ENCODE data around the gene GPSM1. TPM values are rescaled to one million over a fixed set of nuclear protein-coding genes. Genes with fewer than 3 reads are reported as not detected.

The GPSM1 gene
- total RNA-seq, 1 donor from 2014 or later = 6.2 TPM

GRCh38 chr9:136339958-136340310 is 12.6 kb downstream of the GPSM1 start:
- peaks cover 19% of the 10 kb centered on the region for H3K4me1 Mint-ChIP-seq
- Histone ChIP-seq H2AFZ (replicated peaks) (no peak overlapping the region), H3K9ac (no peak overlapping the region), H3F3A (ENCODE audit: low read depth) (peaks cover 31% of the 10 kb centered on the region), H3K4me2 (no peak overlapping the region), H3K9me3 (ENCODE audit: low read depth) (no peaks in the 10 kb centered on the region), H3K36me3 (no peaks in the 10 kb centered on the region), H3K4me1 (peaks cover 13% of the 10 kb centered on the region), H3K27me3 (no peaks in the 10 kb centered on the region), H3K79me2 (ENCODE audit: low read depth) (no peaks in the 10 kb centered on the region), H3K4me3 (no peak overlapping the region), H4K20me1 (ENCODE audit: low read depth) (peaks cover 20% of the 10 kb centered on the region), H3K27ac (no peak overlapping the region)
- H3K27ac Mint-ChIP-seq = no peak overlapping the region
- H3K4me3 Mint-ChIP-seq = no peak overlapping the region
- H3K9me3 Mint-ChIP-seq = no peaks in the 10 kb centered on the region
- peaks cover 6% of the 10 kb centered on the region for H3K27me3 Mint-ChIP-seq (ENCODE audit: insufficient read depth, low read depth)
- DNase-seq (ENCODE audit: low spot score) = no peak
- no peaks in the 10 kb centered on the region for H3K36me3 Mint-ChIP-seq
- no peak for TF ChIP-seq CTCF (IDR thresholded peaks at IDR 0.05)
- no peak for TF ChIP-seq EZH2 (IDR thresholded peaks at IDR 0.05)
- no peak for TF ChIP-seq EZH2phosphoT487 (IDR thresholded peaks at IDR 0.05)

DNA sequence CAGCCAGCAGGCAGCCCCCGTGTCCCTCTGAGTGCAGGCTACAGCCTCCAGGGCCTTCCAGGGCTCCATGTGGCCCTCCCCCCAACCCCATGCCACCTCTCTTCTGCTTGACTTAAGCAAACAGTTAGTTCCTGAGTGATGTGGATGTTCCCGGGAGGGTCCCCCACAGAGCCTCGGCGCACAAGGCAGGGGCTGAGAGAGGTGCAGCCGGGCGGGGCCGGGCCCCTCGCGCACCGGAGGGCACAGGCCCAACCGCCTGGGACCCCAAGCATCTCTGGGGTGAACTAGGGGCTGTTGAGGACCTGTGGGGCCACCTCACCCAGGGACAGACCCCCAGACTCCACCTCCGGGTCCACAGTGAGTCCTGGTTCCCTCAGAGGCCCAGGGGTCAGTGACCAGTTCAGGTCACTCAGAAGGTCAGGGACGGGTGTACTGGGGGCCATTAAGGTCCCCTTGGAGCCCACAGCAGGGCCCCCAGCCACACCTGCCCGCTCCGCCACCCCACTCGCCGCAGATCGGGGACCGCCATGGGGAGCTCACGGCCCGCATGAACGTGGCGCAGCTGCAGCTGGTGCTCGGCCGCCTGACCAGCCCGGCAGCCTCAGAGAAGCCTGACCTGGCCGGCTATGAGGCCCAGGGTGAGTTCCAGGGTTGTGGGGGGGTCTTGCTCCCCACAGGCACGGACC is 13.2 kb downstream of the GPSM1 start:
- DNase-seq (ENCODE audit: low spot score) = no peak
- Histone ChIP-seq H3K9ac (no peak overlapping the region), H3K27me3 (no peaks in the 10 kb centered on the region), H3K4me1 (peaks cover 13% of the 10 kb centered on the region), H3F3A (ENCODE audit: low read depth) (peaks cover 31% of the 10 kb centered on the region), H4K20me1 (ENCODE audit: low read depth) (peaks cover 20% of the 10 kb centered on the region), H3K4me3 (no peak overlapping the region), H2AFZ (replicated peaks) (no peak overlapping the region), H3K9me3 (ENCODE audit: low read depth) (no peaks in the 10 kb centered on the region), H3K27ac (no peak overlapping the region), H3K36me3 (no peaks in the 10 kb centered on the region), H3K4me2 (no peak overlapping the region), H3K79me2 (ENCODE audit: low read depth) (no peaks in the 10 kb centered on the region)
- Mint-ChIP-seq H3K4me1 (peaks cover 19% of the 10 kb centered on the region), H3K9me3 (no peaks in the 10 kb centered on the region), H3K27ac (no peak overlapping the region), H3K27me3 (ENCODE audit: insufficient read depth, low read depth) (peaks cover 8% of the 10 kb centered on the region), H3K36me3 (no peaks in the 10 kb centered on the region), H3K4me3 (no peak overlapping the region)
- TF ChIP-seq CTCF (IDR thresholded peaks at IDR 0.05) (no peak), EZH2phosphoT487 (IDR thresholded peaks at IDR 0.05) (no peak), EZH2 (IDR thresholded peaks at IDR 0.05) (no peak)

GRCh38 chr9:136341042-136341655 is 13.8 kb downstream of the GPSM1 start:
- Histone ChIP-seq H3K79me2 (ENCODE audit: low read depth) (no peaks in the 10 kb centered on the region), H3K27ac (no peak overlapping the region), H3F3A (ENCODE audit: low read depth) (peaks cover 37% of the 10 kb centered on the region), H3K9me3 (ENCODE audit: low read depth) (no peaks in the 10 kb centered on the region), H4K20me1 (ENCODE audit: low read depth) (peaks cover 20% of the 10 kb centered on the region), H3K9ac (no peak overlapping the region), H3K4me3 (no peak overlapping the region), H2AFZ (replicated peaks) (no peak overlapping the region), H3K4me2 (no peak overlapping the region), H3K27me3 (no peaks in the 10 kb centered on the region), H3K36me3 (no peaks in the 10 kb centered on the region), H3K4me1 (peaks cover 19% of the 10 kb centered on the region)
- Mint-ChIP-seq H3K27ac (no peak overlapping the region), H3K9me3 (no peaks in the 10 kb centered on the region), H3K36me3 (no peaks in the 10 kb centered on the region), H3K4me3 (no peak overlapping the region), H3K27me3 (ENCODE audit: insufficient read depth, low read depth) (peaks cover 8% of the 10 kb centered on the region), H3K4me1 (peaks cover 18% of the 10 kb centered on the region)
- DNase-seq (ENCODE audit: low spot score) = no peak
- TF ChIP-seq CTCF (IDR thresholded peaks at IDR 0.05) = no peak
- no peak for TF ChIP-seq EZH2phosphoT487 (IDR thresholded peaks at IDR 0.05)
- no peak for TF ChIP-seq EZH2 (IDR thresholded peaks at IDR 0.05)
